ENCODE data around the gene LAMB3. TPM values are rescaled to one million over a fixed set of nuclear protein-coding genes. Genes with fewer than 3 reads are reported as not detected.

Gene LAMB3
- total and polyA plus RNA-seq, 10 of the 15 experiments (the other 5 are each of a cell fraction or from before 2014, with no cell fraction given): 0.04 to 1.8 (median 0.10) TPM; not detected in 1

GRCh38 chr1:209672705-209673630, 20.7 kb upstream of the LAMB3 start (continued):
- TF ChIP-seq E4F1 (IDR thresholded peaks at IDR 0.05; ENCODE audit: borderline replicate concordance, partially characterized antibody) (no peak), CREB1 (IDR thresholded peaks at IDR 0.05; ENCODE audit: low read depth) (peak; percentile 82), USF2 (IDR thresholded peaks at IDR 0.05; ENCODE audit: borderline replicate concordance, low read depth, low read length) (peak; percentile 87), PRDM15 (CRISPR knock-in tag; IDR thresholded peaks at IDR 0.05) (no peak), MYC (IDR thresholded peaks at IDR 0.05; ENCODE audit: insufficient read depth, insufficient read length, insufficient replicate concordance, low read length, severe bottlenecking) (no peak), BMI1 (IDR thresholded peaks at IDR 0.05; ENCODE audit: borderline replicate concordance) (peak; percentile 80), SIX5 (IDR thresholded peaks at IDR 0.05; ENCODE audit: low read depth, low read length, severe bottlenecking) (no peak), SKIL (IDR thresholded peaks at IDR 0.05; ENCODE audit: low read depth, poor library complexity, severe bottlenecking) (peak; percentile 81), CHD1 (IDR thresholded peaks at IDR 0.05; ENCODE audit: low read depth, low read length) (no peak), SIN3A (IDR thresholded peaks at IDR 0.05; ENCODE audit: low read depth, low read length) (no peak), NFYB (IDR thresholded peaks at IDR 0.05; ENCODE audit: insufficient read depth, low read depth, low read length) (peak; percentile 62), NRF1 (conservative IDR thresholded peaks at IDR 0.05; ENCODE audit: low read depth, low read length) (no peak), POU2F2 (IDR thresholded peaks at IDR 0.05; ENCODE audit: borderline replicate concordance, low read depth, low read length) (peak; percentile 67; the same call in 1 of the 3 replicates), ELK1 (IDR thresholded peaks at IDR 0.05; ENCODE audit: low read depth, low read length) (no peak), ZNF24 (IDR thresholded peaks at IDR 0.05) (no peak), NFYA (IDR thresholded peaks at IDR 0.05; ENCODE audit: borderline replicate concordance, low read depth, low read length) (no peak)
